ENCODE results near the gene ILK.

GRCh38 chr11:6640985-6641701 is 37.6 kb downstream of the ILK start:
- TF ChIP-seq, protein P1, sequence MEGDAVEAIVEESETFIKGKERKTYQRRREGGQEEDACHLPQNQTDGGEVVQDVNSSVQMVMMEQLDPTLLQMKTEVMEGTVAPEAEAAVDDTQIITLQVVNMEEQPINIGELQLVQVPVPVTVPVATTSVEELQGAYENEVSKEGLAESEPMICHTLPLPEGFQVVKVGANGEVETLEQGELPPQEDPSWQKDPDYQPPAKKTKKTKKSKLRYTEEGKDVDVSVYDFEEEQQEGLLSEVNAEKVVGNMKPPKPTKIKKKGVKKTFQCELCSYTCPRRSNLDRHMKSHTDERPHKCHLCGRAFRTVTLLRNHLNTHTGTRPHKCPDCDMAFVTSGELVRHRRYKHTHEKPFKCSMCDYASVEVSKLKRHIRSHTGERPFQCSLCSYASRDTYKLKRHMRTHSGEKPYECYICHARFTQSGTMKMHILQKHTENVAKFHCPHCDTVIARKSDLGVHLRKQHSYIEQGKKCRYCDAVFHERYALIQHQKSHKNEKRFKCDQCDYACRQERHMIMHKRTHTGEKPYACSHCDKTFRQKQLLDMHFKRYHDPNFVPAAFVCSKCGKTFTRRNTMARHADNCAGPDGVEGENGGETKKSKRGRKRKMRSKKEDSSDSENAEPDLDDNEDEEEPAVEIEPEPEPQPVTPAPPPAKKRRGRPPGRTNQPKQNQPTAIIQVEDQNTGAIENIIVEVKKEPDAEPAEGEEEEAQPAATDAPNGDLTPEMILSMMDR (conservative IDR thresholded peaks at IDR 0.05 in 1 of 2, IDR thresholded peaks at IDR 0.05 in 1 of 2; ENCODE audit: low read depth in 1 of 2, low read length in 2 of 2): no peak
- no peak for TF ChIP-seq EZH2 (IDR thresholded peaks at IDR 0.05; ENCODE audit: low read length, missing control alignments)
